Astrocyte (in vitro differentiated cells and primary cell): ENCODE measurements around the gene NPFFR1. TPM values are rescaled to one million over a fixed set of nuclear protein-coding genes. Genes with fewer than 3 reads are reported as not detected.

ENCODE experiments used
- DNase-seq: peaks from one replicate; pipeline ENCODE4 v3.0.0-alpha.2; 2010; ENCODE audit warnings: low read depth
- FAIRE-seq: peaks from 2 replicates; lab custom pipeline; 2011; peaks lifted over from hg19 to GRCh38; lab: Jason Lieb, UNC
- H2AFZ ChIP-seq: 2 replicates; pipeline ENCODE4 v1.6.0; 2012; ENCODE audit warnings: low read depth, low read length, inconsistent platforms
- H3K27ac ChIP-seq: 2 replicates; pipeline ENCODE4 v1.5.1; 2011; ENCODE audit warnings: low read depth, low read length, inconsistent platforms
- H3K27me3 ChIP-seq: 2 replicates; pipeline ENCODE4 v1.6.0; 2011; ENCODE audit warnings: low read length, inconsistent platforms; ENCODE audit not compliant: insufficient read depth
- H3K36me3 ChIP-seq: 2 replicates; pipeline ENCODE4 v1.5.1; 2011; ENCODE audit warnings: low read length, inconsistent platforms; ENCODE audit not compliant: insufficient read depth
- H3K4me1 ChIP-seq: 2 replicates; pipeline ENCODE4 v1.5.1; 2011; ENCODE audit warnings: low read length, inconsistent platforms; ENCODE audit not compliant: insufficient read depth
- H3K4me2 ChIP-seq: 2 replicates; pipeline ENCODE4 v1.6.0; 2012; ENCODE audit warnings: low read length, inconsistent platforms
- H3K4me3 ChIP-seq: 2 replicates; pipeline ENCODE4 v1.5.1; 2011; ENCODE audit warnings: low read depth, mild to moderate bottlenecking, low read length, inconsistent platforms; ENCODE audit not compliant: insufficient read depth
- H3K79me2 ChIP-seq: 2 replicates; pipeline ENCODE4 v1.6.0; 2012; ENCODE audit warnings: mild to moderate bottlenecking, low read length, inconsistent platforms; ENCODE audit not compliant: insufficient read depth
- H3K9ac ChIP-seq: 2 replicates; pipeline ENCODE4 v1.6.0; 2012; ENCODE audit warnings: mild to moderate bottlenecking, low read length, inconsistent platforms
- H3K9me3 ChIP-seq: 2 replicates; pipeline ENCODE4 v1.5.1; 2012; ENCODE audit warnings: low read depth, mild to moderate bottlenecking, low read length, inconsistent platforms; ENCODE audit not compliant: insufficient read depth
- H4K20me1 ChIP-seq: 2 replicates; pipeline ENCODE4 v1.6.0; 2012; ENCODE audit warnings: low read length, inconsistent platforms; ENCODE audit not compliant: insufficient read depth
- H3K27ac Mint-ChIP-seq: one replicate; pipeline ENCODE4 v1.8.0; 2021; ENCODE audit warnings: mild to moderate bottlenecking, mixed read lengths; ENCODE audit not compliant: unreplicated experiment
- H3K27me3 Mint-ChIP-seq: one replicate; pipeline ENCODE4 v1.8.0; 2021; ENCODE audit warnings: low read depth, mixed read lengths; ENCODE audit not compliant: unreplicated experiment
- H3K36me3 Mint-ChIP-seq: one replicate; pipeline ENCODE4 v1.8.0; 2021; ENCODE audit warnings: low read depth, mixed read lengths; ENCODE audit not compliant: unreplicated experiment
- H3K4me1 Mint-ChIP-seq: one replicate; pipeline ENCODE4 v1.8.0; 2021; ENCODE audit warnings: low read depth, mixed read lengths; ENCODE audit not compliant: unreplicated experiment
- H3K4me3 Mint-ChIP-seq: one replicate; pipeline ENCODE4 v1.8.0; 2021; ENCODE audit warnings: mild to moderate bottlenecking, moderate library complexity, mixed read lengths; ENCODE audit not compliant: unreplicated experiment
- H3K9me3 Mint-ChIP-seq: one replicate; pipeline ENCODE4 v1.8.0; 2021; ENCODE audit warnings: mild to moderate bottlenecking, mixed read lengths; ENCODE audit not compliant: unreplicated experiment
- EZH2 ChIP-seq: IDR thresholded peaks from 2 replicates; pipeline ENCODE4 v1.6.1; 2012; ENCODE audit warnings: mild to moderate bottlenecking, low read length, inconsistent platforms; ENCODE audit not compliant: insufficient read depth
- total RNA-seq: library from RNA; stranded (reverse); gene quantifications from 2 replicates; pipeline ENCODE4 v1.2.1, GENCODE V29; 2021
- TF ChIP-seq, protein P1 (sequence below): IDR thresholded peaks from 2 replicates; pipeline ENCODE4 v1.5.1; 2011; ENCODE audit warnings: low read depth, mild to moderate bottlenecking, inconsistent platforms, low read length, moderate library complexity; ENCODE audit not compliant: insufficient read depth

NPFFR1 gene
- total RNA-seq, 1 donor from 2014 or later, result not detected

DNA sequence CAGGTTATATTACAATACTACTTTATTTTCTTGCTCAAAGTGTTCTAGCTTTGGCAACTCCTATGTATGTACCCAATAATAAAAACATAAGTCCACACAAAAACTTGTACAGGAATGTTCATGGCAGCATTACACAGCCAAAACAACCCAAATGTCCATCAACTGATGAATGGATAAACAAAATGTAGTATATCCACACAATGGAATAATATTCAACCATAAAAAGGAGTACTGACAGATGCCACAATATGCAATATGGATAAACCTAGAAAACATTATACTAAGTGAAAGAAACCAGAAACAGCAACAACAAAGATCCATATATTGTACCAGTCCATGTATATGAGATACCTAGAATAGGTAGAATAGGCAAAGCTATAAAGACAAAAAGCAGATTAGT is 71.5 kb downstream of the NPFFR1 start:
- H3K36me3 Mint-ChIP-seq, result peaks cover 3% of the 10 kb centered on the region
- no peak overlapping the region for H3K4me3 Mint-ChIP-seq
- no peak overlapping the region for H3K27ac Mint-ChIP-seq
- H4K20me1 ChIP-seq, result peaks cover 3% of the 10 kb centered on the region
- H3K27me3 Mint-ChIP-seq, result no peaks in the 10 kb centered on the region
- no peak overlapping the region for H3K9ac ChIP-seq
- TF ChIP-seq, protein P1, sequence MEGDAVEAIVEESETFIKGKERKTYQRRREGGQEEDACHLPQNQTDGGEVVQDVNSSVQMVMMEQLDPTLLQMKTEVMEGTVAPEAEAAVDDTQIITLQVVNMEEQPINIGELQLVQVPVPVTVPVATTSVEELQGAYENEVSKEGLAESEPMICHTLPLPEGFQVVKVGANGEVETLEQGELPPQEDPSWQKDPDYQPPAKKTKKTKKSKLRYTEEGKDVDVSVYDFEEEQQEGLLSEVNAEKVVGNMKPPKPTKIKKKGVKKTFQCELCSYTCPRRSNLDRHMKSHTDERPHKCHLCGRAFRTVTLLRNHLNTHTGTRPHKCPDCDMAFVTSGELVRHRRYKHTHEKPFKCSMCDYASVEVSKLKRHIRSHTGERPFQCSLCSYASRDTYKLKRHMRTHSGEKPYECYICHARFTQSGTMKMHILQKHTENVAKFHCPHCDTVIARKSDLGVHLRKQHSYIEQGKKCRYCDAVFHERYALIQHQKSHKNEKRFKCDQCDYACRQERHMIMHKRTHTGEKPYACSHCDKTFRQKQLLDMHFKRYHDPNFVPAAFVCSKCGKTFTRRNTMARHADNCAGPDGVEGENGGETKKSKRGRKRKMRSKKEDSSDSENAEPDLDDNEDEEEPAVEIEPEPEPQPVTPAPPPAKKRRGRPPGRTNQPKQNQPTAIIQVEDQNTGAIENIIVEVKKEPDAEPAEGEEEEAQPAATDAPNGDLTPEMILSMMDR, result no peak
- no peak for TF ChIP-seq EZH2
- no peaks in the 10 kb centered on the region for H3K9me3 ChIP-seq
- H3K4me3 ChIP-seq, result no peak overlapping the region
- H3K4me1 Mint-ChIP-seq, result no peaks in the 10 kb centered on the region
- H3K4me1 ChIP-seq, result no peaks in the 10 kb centered on the region
- no peak overlapping the region for H3K27ac ChIP-seq
- no peaks in the 10 kb centered on the region for H3K27me3 ChIP-seq
- peaks cover 50% of the 10 kb centered on the region for H3K36me3 ChIP-seq
- H2AFZ ChIP-seq, result no peak overlapping the region
- no peak for DNase-seq
- no peaks in the 10 kb centered on the region for H3K79me2 ChIP-seq
- peak; percentile 49 for FAIRE-seq
- H3K9me3 Mint-ChIP-seq, result no peaks in the 10 kb centered on the region
- no peak overlapping the region for H3K4me2 ChIP-seq

DNA sequence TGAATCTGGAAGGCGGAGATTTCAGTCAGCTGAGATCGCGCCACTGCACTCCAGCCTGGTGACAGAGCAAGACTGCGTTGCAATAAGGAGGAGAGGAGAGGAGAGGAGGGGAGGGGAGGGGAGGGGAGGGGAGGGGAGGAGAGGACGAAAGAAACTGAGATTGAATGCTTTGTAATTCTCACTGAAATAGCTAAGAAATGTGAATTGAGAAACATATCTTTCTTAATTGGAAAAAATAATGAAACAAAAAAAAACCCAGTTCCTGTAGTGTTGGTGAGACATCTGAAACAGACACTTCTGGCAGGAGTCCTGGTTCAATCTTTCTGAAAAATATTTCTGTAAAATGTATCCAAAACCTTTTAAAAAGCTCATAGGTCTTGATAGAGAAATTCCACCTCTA is 77.0 kb downstream of the NPFFR1 start:
- Mint-ChIP-seq H3K9me3 (no peaks in the 10 kb centered on the region), H3K36me3 (peaks cover 7% of the 10 kb centered on the region)
- DNase-seq, result no peak

DNA sequence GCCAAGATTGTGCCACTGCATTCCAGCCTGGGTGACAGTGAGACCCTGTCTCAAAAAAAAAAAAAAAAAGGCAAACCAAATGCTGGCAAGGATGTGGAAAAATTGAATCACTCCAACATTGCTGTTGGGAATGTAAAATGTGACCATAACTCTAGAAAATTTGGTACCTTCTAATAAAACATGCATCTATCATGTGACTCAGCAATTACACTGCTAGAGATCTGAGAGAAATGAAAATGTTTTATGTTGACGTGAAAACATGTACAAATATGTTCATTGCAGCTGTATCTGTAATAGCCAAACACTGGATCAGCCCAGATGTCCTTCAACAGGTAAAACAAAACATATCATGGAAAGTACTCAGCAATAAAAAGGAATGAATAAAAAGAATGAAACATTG is 82.7 kb downstream of the NPFFR1 start:
- H3K4me3 Mint-ChIP-seq, result no peak overlapping the region
- no peak for FAIRE-seq

More for the DNA sequence above, 77.0 kb downstream of the NPFFR1 start:
- Histone ChIP-seq H3K9ac (no peak overlapping the region), H3K27me3 (no peaks in the 10 kb centered on the region), H3K4me2 (no peak overlapping the region), H3K9me3 (no peaks in the 10 kb centered on the region), H4K20me1 (no peaks in the 10 kb centered on the region), H3K4me3 (no peak overlapping the region), H3K4me1 (no peaks in the 10 kb centered on the region), H3K79me2 (no peaks in the 10 kb centered on the region), H3K36me3 (peaks cover 55% of the 10 kb centered on the region), H2AFZ (no peak overlapping the region), H3K27ac (no peak overlapping the region)
- Mint-ChIP-seq H3K27me3 (no peaks in the 10 kb centered on the region), H3K4me1 (no peaks in the 10 kb centered on the region), H3K4me3 (no peak overlapping the region), H3K27ac (no peak overlapping the region)
- TF ChIP-seq EZH2, result no peak
- TF ChIP-seq, protein P1, result no peak
- FAIRE-seq, result no peak

More for the DNA sequence above, 82.7 kb downstream of the NPFFR1 start:
- H3K4me2 ChIP-seq, result no peak overlapping the region
- H3K4me1 ChIP-seq, result no peaks in the 10 kb centered on the region
- DNase-seq, result no peak
- Mint-ChIP-seq H3K27ac (no peak overlapping the region), H3K27me3 (no peaks in the 10 kb centered on the region), H3K36me3 (peaks cover 22% of the 10 kb centered on the region), H3K9me3 (no peaks in the 10 kb centered on the region), H3K4me1 (no peaks in the 10 kb centered on the region)
- peaks cover 42% of the 10 kb centered on the region for H3K36me3 ChIP-seq
- H3K27me3 ChIP-seq, result no peaks in the 10 kb centered on the region
- no peak overlapping the region for H3K4me3 ChIP-seq
- H3K27ac ChIP-seq, result no peak overlapping the region
- no peak overlapping the region for H2AFZ ChIP-seq
- H3K9ac ChIP-seq, result no peak overlapping the region
- no peaks in the 10 kb centered on the region for H3K79me2 ChIP-seq
- peaks cover 2% of the 10 kb centered on the region for H4K20me1 ChIP-seq
- no peaks in the 10 kb centered on the region for H3K9me3 ChIP-seq
- TF ChIP-seq, protein P1, result no peak
- no peak for TF ChIP-seq EZH2
